ENCODE data around the gene HIPK2.
"Not testable (repeated sequence)": the region's sequence is repeated elsewhere in the genome, so short reads cannot be mapped to it uniquely, and the experiment has no call there.

Gene HIPK2

GRCh38 chr7:139620676-139621344, 157.0 kb downstream of the HIPK2 start:
- no peak for DNase-seq (ENCODE audit: low read depth)

DNA sequence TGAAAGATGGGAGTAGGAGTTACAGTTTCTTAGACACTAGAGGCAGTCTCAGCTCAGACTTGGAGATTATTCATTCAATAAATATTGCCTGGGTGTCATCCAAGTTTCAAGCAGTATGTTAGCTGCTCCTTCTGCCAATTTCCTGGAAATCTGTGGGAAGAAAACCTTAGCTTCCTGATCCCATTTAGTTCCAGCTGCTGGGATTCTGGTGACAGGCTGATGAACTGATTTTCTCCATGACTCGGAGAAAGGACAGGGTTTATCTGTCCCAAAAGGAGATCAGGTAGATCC, 158.5 kb downstream of the HIPK2 start:
- DNase-seq (ENCODE audit: low read depth) = no peak

DNA sequence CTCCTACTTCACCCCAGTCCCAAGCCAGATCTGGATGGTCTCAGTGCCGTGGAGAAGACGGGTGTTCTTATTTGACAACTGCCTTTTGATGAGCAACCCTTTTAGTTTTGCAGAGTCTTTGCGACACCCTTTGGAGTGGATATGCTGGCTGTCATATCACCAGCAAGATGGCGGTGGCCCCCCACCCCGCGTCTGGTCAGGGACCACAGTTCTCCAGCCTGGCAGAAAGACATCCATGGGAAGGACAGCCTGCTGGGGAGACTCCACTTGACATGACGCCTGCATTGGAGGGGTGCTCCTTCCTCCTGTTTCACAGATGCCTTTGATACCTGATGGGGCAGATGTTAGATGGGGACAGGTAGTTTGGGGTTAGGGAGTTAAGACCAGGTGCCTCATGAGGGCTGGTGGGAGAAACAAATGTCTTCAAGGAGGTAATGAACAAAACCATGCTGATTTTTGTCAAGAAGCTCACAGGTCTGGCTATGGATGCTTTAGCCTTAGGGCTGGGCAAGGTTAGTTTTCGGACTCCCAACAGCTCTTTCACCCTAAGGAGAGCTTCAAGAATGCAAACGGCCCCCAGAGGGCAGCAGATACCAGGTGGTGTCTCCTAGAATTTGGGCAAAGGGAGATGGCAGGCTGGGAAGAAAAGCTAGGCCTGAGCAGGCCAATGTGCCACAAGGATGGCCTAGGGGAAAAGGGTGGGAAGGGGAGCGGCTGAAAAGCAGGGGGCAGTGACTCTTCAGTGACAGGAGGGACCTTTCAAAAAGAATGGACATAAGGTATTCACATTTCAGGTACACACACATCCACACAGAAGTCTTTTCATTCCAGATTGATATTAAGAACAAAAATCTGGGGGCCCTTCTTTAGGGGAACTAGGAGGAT, 159.1 kb downstream of the HIPK2 start:
- no peak for DNase-seq (ENCODE audit: low read depth)

DNA sequence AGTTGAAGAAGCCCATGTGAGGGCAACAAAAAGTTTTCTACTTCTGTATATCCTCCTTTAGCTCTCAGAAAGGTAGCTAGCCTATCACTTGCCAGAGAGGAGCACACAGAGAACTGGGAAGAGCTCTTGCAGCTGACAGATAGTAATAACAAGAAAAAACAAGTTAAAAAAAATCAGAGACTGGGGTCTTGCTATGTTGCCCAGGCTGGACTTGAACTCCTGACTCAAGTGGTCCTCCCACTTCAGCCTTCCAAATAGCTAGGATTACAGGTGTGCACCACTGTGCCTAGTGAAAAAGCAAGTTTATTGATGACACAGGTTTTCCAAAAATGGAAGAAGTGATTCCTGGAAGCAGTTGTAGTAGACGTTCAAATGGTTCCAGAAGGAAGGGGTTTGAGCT, 160.7 kb downstream of the HIPK2 start:
- no peak for DNase-seq (ENCODE audit: low read depth)

- no peak for DNase-seq (ENCODE audit: low read depth)
Observed at GRCh38 chr7:139614886-139615285, 162.9 kb downstream of the HIPK2 start.

DNA sequence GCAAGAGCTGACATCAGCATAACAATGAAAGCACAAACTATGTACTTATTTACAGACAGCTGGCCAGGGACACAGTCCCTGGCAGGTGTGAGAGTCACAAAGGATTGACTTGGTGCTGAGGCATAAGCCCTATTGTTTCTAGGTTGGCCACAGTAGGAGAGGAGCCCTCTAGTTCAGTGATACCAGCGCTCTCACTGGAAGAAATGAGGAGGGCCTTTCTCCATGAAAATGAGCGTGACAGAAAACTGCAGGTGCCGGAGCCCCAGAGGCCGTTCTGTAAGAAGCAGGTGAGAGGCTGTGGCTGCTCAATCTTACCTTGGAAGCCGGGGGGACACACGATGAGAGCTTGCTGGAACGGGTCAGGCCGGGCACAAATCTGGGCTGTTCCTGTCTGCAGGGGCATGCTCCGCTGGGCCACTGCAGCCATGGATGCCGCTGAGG, 163.8 kb downstream of the HIPK2 start:
- no peak for DNase-seq (ENCODE audit: low read depth)

- not testable (repeated sequence) for DNase-seq (ENCODE audit: low read depth)
Observed at GRCh38 chr7:139611556-139611955, 166.2 kb downstream of the HIPK2 start.

DNA sequence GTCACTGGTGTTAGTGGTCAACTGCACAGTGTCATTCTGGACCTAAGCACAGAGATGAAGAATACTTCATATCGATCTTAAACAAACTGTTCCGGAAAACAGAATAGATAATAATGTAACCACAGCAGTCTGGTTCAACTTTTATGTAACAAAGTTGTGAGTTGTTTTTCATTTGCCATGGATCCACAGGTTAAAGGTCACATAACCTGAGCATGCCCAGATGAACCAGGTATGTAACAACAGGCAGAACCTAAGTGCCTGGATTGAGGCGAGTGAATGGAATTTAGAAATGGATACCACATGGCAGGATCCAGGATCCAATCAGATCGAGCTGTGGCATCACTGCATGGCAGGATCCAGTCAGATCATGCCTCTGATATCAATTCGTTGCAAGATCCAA, 167.2 kb downstream of the HIPK2 start:
- DNase-seq (ENCODE audit: low read depth) = no peak

- DNase-seq (ENCODE audit: low read depth) = no peak
Observed at GRCh38 chr7:139603896-139604295, 173.9 kb downstream of the HIPK2 start.

DNA sequence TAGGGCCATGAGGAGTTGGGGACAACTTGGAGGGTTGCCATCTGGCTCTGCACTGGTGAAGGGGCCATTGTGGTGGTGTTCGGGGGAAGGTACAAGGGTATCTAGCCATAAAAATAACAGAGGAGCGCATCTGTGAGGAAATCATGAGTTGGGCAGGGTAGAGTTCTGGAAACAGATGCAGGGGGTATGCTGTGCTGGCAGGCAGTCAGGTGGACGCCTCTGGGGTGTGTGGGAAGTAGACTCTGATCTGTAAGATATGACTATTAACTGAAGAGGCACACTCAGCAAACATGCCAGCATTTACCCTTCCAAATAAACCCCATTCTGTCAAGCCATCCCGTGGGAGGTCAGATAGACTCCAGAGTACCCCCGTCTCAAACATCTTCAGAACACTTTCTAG, 174.5 kb downstream of the HIPK2 start:
- no peak for DNase-seq (ENCODE audit: low read depth)

- DNase-seq (ENCODE audit: low read depth) = no peak
Observed at GRCh38 chr7:139602143-139602722, 175.6 kb downstream of the HIPK2 start.

DNA sequence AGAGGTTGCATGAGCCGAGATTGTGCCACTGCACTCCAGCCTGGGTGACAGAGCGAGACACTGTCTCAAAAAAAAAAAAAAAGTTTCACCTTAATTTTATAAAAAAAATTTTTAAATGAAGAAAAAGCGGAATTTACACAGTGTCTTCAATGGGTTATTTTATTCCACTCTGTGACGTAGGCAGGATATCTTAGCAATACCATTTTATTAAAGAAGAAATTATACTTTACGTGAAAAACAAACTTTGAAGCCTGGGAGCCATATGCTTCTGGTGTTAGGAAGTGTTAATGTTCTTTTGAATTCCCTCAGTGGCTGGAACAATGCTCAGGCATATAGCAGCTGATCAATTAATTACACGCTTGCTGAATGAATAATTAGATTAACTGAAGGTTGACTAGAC, 176.6 kb downstream of the HIPK2 start:
- DNase-seq (ENCODE audit: low read depth) = no peak

- DNase-seq (ENCODE audit: low read depth) = no peak
Observed at GRCh38 chr7:139600306-139600705, 177.5 kb downstream of the HIPK2 start.

DNA sequence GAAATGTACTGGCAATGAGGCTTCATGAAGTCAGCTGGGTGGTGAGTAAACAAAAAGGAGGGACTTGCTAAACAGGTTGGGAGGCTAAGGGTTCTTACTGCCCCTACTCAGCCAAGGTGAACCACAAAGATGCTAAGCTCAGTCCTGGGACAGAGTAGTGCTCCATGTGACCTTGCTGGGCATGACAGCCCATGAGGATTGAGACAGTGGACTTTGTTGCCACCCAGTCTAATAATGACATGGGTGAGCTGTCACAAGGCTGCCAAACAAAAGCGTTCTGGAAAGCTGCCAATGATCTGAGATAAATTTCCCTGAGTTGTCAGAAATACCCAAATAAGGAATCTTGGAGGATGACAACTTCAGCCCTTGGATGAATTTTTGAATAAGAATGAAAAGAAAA, 179.2 kb downstream of the HIPK2 start:
- DNase-seq (ENCODE audit: low read depth) = no peak

DNA sequence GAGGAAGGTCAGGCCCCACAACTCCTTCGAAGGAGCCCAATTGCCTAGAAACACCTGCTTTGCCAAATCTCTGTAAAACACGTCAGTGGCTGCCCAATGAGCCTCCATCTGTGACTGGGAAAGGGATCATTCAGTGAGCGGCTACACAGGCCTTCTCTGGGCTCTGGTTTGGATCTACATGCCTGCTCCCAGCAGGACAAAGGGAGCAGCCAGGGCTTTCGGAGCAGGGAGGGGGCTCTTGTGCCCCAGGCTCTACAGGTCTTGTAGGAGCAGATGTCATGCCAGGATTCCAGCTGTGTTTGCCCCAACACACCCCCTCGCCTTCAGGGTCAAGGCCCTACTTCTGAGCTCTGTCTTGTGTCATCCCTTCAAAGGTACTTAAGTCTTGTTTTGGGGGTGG, 180.8 kb downstream of the HIPK2 start:
- no peak for DNase-seq (ENCODE audit: low read depth)

DNA sequence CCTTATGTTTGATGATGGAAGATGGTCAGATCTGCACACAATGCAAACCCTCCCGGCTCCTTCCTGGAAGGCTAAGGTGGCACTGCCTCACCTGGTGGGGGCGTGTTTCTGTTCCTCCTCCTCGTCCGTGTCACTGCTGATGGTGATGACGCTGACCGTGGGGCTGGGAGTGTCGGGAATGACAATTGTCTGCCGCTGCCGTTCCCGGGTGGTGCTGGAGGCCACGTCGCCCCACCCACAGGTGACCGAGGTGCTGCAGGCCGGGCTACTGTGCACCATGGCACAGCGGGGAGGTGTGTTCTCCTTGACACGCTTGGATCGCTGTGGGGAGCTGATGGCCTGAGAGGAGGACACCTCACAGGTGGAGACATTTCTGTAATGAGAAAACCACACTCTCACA, 181.2 kb downstream of the HIPK2 start:
- DNase-seq (ENCODE audit: low read depth) = no peak

DNA sequence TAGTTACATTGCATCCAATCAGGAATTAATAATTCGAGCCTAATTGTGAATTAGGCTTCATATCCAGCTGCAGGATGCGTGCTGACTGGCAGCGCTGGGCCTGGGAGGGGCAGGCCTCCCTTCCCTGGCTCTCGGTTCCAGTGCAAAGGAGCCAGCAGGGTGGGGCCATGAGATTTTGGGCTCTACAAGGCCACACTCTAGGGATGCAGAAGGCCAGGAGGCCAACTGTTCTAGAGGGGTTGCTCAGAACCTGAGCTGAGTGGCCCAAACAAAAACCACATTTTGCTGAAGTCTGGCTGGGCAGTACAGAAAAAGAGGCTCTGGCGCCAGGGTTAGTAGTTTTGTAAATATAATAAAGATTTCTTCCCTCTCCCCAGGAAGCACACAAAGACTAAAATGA, 182.0 kb downstream of the HIPK2 start:
- no peak for DNase-seq (ENCODE audit: low read depth)

GRCh38 chr7:139594911-139595476, 182.8 kb downstream of the HIPK2 start:
- no peak for DNase-seq (ENCODE audit: low read depth)

DNA sequence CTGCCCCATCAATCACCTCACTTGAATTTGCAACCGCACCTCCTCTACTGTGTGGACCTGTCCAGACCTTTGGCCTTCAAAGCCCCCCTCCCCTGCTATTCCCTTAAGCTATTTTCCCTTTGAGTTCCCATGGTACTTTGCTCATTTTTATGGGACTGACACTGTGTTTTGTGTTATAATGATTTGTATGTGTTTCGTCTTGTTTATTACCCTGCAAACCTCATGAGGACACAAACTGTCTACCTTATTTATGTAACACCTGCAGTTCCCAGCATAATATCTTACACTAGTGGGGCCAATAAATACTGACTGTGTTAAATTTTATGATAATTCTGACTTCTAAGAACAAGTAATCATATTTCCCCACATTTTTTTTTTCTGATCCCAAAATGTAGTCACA, 183.7 kb downstream of the HIPK2 start:
- no peak for DNase-seq (ENCODE audit: low read depth)

GRCh38 chr7:139592801-139593461, 184.9 kb downstream of the HIPK2 start:
- DNase-seq (ENCODE audit: low read depth) = no peak

- no peak for DNase-seq (ENCODE audit: low read depth)
Observed at GRCh38 chr7:139591550-139592195, 186.1 kb downstream of the HIPK2 start.

GRCh38 chr7:139589474-139589873, 188.3 kb downstream of the HIPK2 start:
- no peak for DNase-seq (ENCODE audit: low read depth)

Measured in CMK (cell line).